ENCODE measurements around the gene ATP5IF1.

Gene ATP5IF1

GRCh38 chr1:28267633-28268032 lies 31.7 kb downstream of the ATP5IF1 start:
- DNase-seq, result no peak

DNA sequence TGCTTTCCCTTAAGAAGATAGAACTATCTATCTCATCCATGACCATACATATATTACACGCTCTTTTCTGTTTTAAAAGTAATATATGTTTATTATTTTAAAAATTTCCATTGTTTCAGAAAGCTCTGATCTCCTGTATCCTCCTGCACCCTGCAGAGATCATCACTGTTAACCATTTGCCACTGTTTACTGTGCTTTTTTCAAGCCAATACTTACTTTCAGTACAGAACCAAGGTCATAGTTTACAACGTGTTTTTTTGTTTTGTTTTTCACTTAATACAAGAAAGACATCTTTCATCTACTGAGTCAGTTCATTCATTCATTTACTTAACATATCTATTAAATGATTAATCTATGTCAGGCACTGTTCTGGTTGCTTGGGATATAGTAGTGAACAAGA lies 33.6 kb downstream of the ATP5IF1 start:
- DNase-seq, result no peak

GRCh38 chr1:28272215-28272852 lies 36.4 kb downstream of the ATP5IF1 start:
- DNase-seq, result no peak

DNA sequence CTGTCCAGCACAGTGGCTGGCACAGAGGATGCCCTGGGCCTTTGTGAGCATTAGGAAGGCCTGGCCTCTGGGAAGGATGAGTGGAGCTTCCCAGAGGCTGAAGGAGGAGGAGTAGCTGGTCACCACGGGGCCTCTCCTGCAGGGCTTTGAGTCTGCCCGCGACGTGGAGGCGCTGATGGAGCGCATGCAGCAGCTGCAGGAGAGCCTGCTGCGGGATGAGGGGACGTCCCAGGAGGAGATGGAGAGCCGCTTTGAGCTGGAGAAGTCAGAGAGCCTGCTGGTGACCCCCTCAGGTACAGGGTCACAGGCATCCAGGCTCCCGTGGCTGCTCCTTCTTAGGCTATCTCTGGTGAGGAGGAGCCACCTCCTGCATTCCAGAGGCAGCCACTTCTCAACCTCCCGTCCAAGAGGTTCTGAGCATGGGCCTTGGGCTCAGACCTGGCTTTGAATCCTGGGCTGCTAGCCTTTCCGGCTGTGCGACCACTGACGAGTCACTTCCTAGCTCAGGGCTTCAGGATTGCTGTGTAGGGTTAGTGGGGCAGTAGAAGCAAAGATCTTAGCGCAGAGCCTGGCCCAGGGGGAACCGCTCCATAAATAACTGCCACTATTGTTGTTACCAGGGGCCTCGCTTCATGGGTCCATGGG lies 37.4 kb downstream of the ATP5IF1 start:
- no peak for DNase-seq

DNA sequence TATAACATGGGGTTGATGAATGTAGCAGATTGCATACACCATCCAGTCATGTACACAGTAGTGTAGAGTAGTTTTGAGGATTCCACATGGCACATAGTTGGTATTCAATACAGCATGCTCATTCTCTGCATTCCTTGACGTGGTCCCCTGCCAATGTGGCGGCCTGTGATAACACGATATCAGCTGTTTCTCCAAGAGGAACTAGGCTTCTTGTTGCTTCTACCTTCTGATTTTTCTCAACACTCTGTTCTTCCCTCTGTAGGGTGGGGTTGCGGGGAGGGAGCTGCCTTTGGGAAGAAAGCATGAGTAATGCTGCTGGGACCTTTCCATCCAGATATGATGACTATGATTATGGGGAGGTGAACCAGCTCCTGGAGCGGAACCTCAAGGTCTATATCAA lies 42.8 kb downstream of the ATP5IF1 start:
- no peak for DNase-seq

- no peak for DNase-seq
Measured at GRCh38 chr1:28279721-28280120, 43.8 kb downstream of the ATP5IF1 start.

DNA sequence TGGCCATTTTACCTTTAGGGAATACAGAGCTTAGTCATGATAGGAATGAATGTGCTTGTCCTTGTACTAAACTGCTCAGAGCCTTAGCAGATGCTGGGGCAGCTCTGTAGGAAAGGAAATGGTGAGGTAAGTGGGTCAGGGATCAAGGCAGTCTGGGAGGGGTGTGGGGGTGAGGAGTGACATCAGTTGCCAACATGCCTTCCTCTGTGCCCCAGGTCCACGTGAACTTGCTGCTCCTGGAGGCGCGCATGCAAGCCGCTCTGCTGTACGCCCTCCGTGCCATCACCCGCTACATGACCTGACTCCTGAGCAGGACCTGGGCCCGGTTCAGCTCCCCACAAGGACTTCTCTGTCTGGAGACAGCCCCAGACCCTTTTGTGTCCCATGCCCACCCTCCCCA lies 44.6 kb downstream of the ATP5IF1 start:
- DNase-seq, result no peak

DNA sequence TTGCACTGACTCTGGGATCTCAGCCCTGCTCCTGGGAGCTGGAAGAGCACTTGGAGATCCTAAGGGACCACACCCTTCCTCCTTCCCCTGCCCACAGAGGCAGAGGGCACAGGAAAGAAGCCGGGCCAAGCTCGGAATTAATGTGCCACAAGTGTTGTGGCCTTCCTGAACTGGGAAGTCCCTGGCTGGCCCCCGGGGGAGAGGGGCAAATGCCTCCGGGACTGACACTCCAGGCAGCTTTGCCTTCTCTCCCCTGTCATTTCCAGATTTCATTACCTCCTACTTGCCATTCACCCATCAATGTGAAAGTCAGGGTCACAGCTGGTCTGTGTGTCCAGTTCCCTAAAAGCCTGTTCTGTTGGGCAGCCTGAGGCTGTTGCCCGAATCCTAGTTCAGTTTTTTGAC lies 45.1 kb downstream of the ATP5IF1 start:
- no peak for DNase-seq

DNA sequence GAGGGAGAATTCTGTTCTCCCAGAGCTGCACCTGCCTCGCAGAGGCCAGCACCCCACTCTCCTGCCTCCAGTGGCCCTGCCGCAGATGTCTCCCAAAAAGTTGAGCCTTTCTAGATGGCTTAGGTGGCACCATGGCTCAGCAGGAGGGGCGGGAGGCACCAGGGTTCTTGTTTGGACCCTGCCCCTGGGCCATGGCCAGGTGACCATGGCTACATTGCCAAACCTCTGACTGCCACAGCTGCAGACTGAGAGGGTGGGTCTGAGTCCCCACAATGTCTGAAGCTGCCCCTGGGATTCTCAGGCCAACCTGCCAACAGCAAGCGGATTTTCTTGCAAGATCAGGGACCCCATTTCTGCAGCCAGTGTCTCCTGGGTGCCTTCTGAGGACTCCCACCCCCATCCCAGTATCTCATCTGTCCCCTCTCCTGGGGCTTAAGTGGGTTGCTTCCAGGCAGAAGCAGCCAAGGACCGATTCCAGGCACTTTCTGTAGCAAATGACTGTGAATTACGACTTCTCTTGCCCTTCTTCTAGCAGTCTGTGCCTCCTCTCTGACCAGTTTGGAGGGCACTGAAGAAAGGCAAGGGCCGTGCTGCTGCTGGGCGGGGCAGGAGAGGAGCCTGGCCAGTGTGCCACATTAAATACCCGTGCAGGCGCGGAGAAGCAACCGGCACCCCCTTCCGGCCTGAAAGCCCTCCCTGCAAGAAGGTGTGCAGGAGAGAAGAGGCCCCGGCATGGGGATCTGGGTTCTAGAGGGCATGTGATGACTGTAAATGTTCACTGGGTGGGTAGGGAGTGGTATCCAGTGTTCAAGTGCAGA lies 45.9 kb downstream of the ATP5IF1 start:
- DNase-seq, result no peak

DNA sequence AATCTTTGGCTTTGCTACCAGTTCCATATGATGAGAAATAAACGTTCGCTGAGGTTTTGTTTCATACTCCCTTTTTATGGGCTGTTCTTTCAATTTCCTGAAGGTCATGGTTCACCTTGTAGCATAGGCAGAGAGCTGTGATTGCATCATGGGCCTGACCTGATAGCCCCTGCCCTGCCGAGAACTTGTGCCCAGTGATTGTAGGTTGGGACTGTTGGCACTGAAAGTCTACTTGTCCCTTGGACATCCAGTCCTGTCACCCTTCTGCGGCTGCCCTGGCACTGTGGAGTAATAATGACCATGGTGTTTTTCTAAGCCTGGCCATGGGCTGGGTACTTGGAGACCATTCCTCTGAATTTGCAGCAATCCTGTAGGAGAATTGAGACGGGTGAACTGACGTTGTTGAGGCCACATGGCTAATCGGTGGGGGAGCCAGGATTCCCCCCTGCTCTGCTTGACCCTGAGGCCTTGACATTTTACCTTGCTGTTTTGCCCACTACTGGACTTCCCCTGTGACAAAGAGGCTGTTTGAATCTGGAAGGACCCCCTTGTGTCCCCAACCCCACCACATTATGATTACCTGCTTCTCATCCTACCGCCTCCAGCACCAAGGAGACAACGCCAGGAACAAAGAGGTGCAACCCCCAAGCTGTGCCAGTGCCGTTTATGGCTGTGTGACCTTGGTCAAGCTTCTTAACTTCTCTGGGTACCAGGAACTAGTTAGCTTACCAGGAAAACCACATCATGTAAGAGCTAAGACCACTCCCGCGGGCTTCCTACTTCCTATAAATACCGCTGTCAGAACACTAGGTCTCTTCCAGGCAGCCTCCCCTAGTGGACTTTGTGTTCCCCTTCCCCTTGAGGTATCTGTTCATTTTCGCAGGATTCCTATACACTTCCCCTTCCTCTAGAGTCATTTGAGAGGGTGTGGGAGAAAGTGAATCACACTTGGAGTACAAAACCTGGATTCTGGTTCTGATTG lies 46.8 kb downstream of the ATP5IF1 start:
- DNase-seq, result no peak

DNA sequence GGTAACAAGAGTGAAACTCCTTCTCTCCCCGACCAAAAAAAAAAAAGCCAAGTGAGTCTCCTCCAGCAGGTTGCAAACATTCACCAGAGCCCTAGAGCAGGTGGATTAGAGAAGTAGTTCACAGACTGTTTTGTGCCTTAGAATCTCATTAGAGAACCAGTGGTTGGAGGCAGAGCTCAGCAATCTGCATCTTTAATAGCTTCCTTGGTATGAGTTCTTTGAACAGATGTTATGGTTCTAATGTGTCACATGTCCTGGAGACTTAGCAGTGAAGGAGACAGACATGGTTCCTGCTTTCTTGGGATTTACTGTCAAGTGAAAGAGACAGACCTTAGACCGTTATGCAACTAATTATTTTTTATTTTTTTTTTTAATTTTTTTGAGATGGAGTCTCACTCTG lies 50.2 kb downstream of the ATP5IF1 start:
- no peak for DNase-seq

Data from right hindlimb (tissue), 1 donor.